ENCODE measurements around the gene TENM4. TPM values are rescaled to one million over a fixed set of nuclear protein-coding genes. Genes with fewer than 3 reads are reported as not detected.

Gene TENM4
- total RNA-seq, 2 experiments from 2014 or later = not detected

GRCh38 chr11:78833237-78833636, 607.6 kb downstream of the TENM4 start:
- CTCF ChIA-PET = interaction anchor here (1.6 kb wide), 1 partner anchor 187 kb away, joined by 4 read pairs; no protein-coding TSS in a partner anchor
- ATAC-seq = no peak
- H3K27ac Mint-ChIP-seq = no peak overlapping the region

GRCh38 chr11:78832226-78832947, 608.4 kb downstream of the TENM4 start:
- no peaks in the 10 kb centered on the region for H3K4me1 Mint-ChIP-seq (ENCODE audit: low read depth)
- no peaks in the 10 kb centered on the region for H3K27me3 Mint-ChIP-seq
- H3K36me3 Mint-ChIP-seq (ENCODE audit: low read depth) = no peaks in the 10 kb centered on the region
- H3K9me3 Mint-ChIP-seq = no peaks in the 10 kb centered on the region
- no peak overlapping the region for H3K4me3 Mint-ChIP-seq
- POLR2A ChIA-PET = no interaction called here
- no peak for TF ChIP-seq CTCF (IDR thresholded peaks at IDR 0.05)
- no peak for ATAC-seq
- CTCF ChIA-PET = interaction anchor here (1.6 kb wide), 1 partner anchor 187 kb away, joined by 4 read pairs; no protein-coding TSS in a partner anchor
- intact Hi-C loops (cut with micrococcal nuclease) = no loop called here
- DNase-seq = no peak
- H3K27ac Mint-ChIP-seq = no peak overlapping the region

More at GRCh38 chr11:78833237-78833636, 607.6 kb downstream of the TENM4 start:
- no peak for TF ChIP-seq CTCF (IDR thresholded peaks at IDR 0.05)
- H3K4me3 Mint-ChIP-seq = no peak overlapping the region
- H3K9me3 Mint-ChIP-seq = no peaks in the 10 kb centered on the region
- no peak for DNase-seq
- no peaks in the 10 kb centered on the region for H3K4me1 Mint-ChIP-seq (ENCODE audit: low read depth)
- intact Hi-C loops (cut with micrococcal nuclease) = no loop called here
- POLR2A ChIA-PET = no interaction called here
- no peaks in the 10 kb centered on the region for H3K27me3 Mint-ChIP-seq
- no peaks in the 10 kb centered on the region for H3K36me3 Mint-ChIP-seq (ENCODE audit: low read depth)

- CTCF ChIA-PET = interaction anchor here (1.6 kb wide), 1 partner anchor 186 kb away, joined by 4 read pairs; no protein-coding TSS in a partner anchor
- H3K27ac Mint-ChIP-seq = no peak overlapping the region
- no peaks in the 10 kb centered on the region for H3K27me3 Mint-ChIP-seq
- intact Hi-C loops (cut with micrococcal nuclease) = no loop called here
- POLR2A ChIA-PET = no interaction called here
- no peak for ATAC-seq
- DNase-seq = no peak
- no peak overlapping the region for H3K4me3 Mint-ChIP-seq
- no peaks in the 10 kb centered on the region for H3K36me3 Mint-ChIP-seq (ENCODE audit: low read depth)
- no peak for TF ChIP-seq CTCF (IDR thresholded peaks at IDR 0.05)
- no peaks in the 10 kb centered on the region for H3K4me1 Mint-ChIP-seq (ENCODE audit: low read depth)
- H3K9me3 Mint-ChIP-seq = no peaks in the 10 kb centered on the region
These were observed 609.3 kb downstream of the TENM4 start for GRCh38 chr11:78831571-78831970.

- no peaks in the 10 kb centered on the region for H3K4me1 Mint-ChIP-seq (ENCODE audit: low read depth)
- ATAC-seq (no peak), DNase-seq (no peak)
- H3K27me3 Mint-ChIP-seq = no peaks in the 10 kb centered on the region
- H3K9me3 Mint-ChIP-seq = no peaks in the 10 kb centered on the region
- CTCF ChIA-PET = no interaction called here
- no peak for TF ChIP-seq CTCF (IDR thresholded peaks at IDR 0.05)
- H3K36me3 Mint-ChIP-seq (ENCODE audit: low read depth) = no peaks in the 10 kb centered on the region
- intact Hi-C loops (cut with micrococcal nuclease) = no loop called here
- POLR2A ChIA-PET = no interaction called here
- H3K4me3 Mint-ChIP-seq = no peak overlapping the region
- no peak overlapping the region for H3K27ac Mint-ChIP-seq
These were observed 610.5 kb downstream of the TENM4 start for GRCh38 chr11:78830277-78830819.

GRCh38 chr11:78829146-78829545, 611.7 kb downstream of the TENM4 start:
- ATAC-seq (no peak), DNase-seq (no peak)
- CTCF ChIA-PET = no interaction called here
- no peak for TF ChIP-seq CTCF (IDR thresholded peaks at IDR 0.05)
- H3K4me3 Mint-ChIP-seq = no peak overlapping the region
- H3K27me3 Mint-ChIP-seq = no peaks in the 10 kb centered on the region
- H3K4me1 Mint-ChIP-seq (ENCODE audit: low read depth) = no peaks in the 10 kb centered on the region
- POLR2A ChIA-PET = no interaction called here
- H3K36me3 Mint-ChIP-seq (ENCODE audit: low read depth) = no peaks in the 10 kb centered on the region
- intact Hi-C loops (cut with micrococcal nuclease) = no loop called here
- H3K27ac Mint-ChIP-seq = no peak overlapping the region
- no peaks in the 10 kb centered on the region for H3K9me3 Mint-ChIP-seq

Data from activated CD8-positive, alpha-beta T cell treated with anti-CD3 and anti-CD28 coated beads for 36 hours (primary cell).